ENCODE results near the gene KCTD15.

- TF ChIP-seq, protein P1, sequence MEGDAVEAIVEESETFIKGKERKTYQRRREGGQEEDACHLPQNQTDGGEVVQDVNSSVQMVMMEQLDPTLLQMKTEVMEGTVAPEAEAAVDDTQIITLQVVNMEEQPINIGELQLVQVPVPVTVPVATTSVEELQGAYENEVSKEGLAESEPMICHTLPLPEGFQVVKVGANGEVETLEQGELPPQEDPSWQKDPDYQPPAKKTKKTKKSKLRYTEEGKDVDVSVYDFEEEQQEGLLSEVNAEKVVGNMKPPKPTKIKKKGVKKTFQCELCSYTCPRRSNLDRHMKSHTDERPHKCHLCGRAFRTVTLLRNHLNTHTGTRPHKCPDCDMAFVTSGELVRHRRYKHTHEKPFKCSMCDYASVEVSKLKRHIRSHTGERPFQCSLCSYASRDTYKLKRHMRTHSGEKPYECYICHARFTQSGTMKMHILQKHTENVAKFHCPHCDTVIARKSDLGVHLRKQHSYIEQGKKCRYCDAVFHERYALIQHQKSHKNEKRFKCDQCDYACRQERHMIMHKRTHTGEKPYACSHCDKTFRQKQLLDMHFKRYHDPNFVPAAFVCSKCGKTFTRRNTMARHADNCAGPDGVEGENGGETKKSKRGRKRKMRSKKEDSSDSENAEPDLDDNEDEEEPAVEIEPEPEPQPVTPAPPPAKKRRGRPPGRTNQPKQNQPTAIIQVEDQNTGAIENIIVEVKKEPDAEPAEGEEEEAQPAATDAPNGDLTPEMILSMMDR (IDR thresholded peaks at IDR 0.05): no peak
- TF ChIP-seq EP300 (IDR thresholded peaks at IDR 0.05): no peak
Measured at GRCh38 chr19:33819506-33819879, 22.8 kb downstream of the KCTD15 start.
